Measurements from ENCODE around the gene OTOA.
"Not testable (repeated sequence)": the region's sequence is repeated elsewhere in the genome, so short reads cannot be mapped to it uniquely, and the experiment has no call there.

OTOA gene

DNA sequence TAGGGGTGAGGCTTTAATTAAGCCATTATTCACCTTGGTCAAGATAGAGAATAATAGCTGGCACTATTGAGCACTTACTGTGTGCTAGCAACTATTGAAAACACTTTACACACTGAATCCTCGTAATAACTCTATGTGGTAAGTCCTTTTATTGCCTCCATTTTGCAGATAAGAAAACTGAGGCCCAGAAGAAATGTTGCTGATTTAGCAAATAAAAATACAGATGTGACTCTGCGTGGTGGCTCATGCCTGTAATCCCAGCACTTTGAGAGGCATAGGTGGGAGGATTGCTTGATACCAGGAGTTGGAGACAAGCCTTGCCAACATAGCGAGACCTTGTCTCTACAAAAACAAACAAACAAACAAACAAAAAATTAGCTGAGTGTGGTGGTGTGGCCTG lies 19.4 kb downstream of the OTOA start:
- no peaks in the 10 kb centered on the region for H3K36me3 Mint-ChIP-seq (ENCODE audit: low read depth)
- H3K27ac Mint-ChIP-seq: no peak overlapping the region
- H3K27me3 Mint-ChIP-seq (ENCODE audit: low read depth): peaks cover 8% of the 10 kb centered on the region
- no peaks in the 10 kb centered on the region for H3K4me1 Mint-ChIP-seq (ENCODE audit: low read depth)
- H3K4me3 Mint-ChIP-seq: no peak overlapping the region
- no peaks in the 10 kb centered on the region for H3K9me3 Mint-ChIP-seq

DNA sequence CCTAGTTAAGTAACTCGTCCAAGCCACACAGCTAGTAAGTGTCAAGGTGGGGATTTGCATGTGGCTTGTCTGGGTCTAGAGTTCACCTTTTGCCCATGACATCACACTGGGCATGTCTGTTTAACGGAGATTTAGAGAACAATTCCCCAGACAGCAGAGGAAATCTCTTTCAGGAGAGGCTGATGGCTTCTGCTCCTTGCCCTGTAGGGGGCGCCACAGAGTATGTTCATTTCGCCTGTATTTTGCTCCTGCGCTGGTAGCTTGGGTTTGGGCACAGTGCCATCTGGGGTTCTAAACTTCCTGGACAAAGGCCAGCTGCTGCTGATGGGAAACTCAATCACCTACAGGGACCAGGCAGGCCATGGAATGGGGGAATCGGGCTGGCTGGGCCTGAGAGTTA lies 20.4 kb downstream of the OTOA start:
- H3K4me3 Mint-ChIP-seq: no peak overlapping the region
- no peak overlapping the region for H3K27ac Mint-ChIP-seq
- no peaks in the 10 kb centered on the region for H3K36me3 Mint-ChIP-seq (ENCODE audit: low read depth)
- no peaks in the 10 kb centered on the region for H3K4me1 Mint-ChIP-seq (ENCODE audit: low read depth)
- H3K27me3 Mint-ChIP-seq (ENCODE audit: low read depth): no peaks in the 10 kb centered on the region
- H3K9me3 Mint-ChIP-seq: no peaks in the 10 kb centered on the region

DNA sequence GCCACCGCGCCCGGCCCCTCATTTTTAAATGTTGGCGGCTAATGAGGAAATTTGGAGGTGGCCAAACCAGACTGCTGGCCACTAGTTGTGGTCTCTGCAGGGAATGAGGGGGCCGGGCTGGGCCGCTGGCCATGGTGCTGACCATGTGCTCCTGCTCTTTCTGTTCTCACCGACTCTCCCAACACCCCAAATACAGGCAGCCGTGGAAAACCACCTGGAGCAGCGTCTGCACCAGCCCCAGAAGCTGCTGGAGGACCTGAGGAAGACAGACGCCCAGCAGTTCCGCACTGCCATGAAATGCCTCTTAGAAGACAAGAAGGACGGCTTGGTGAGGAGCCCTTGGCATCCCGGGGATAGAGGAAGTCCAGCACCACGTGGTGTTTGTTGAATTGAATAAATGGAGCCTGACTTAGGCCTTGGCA lies 21.3 kb downstream of the OTOA start:
- Mint-ChIP-seq H3K27me3 (ENCODE audit: low read depth) (no peaks in the 10 kb centered on the region), H3K4me3 (no peak overlapping the region), H3K36me3 (ENCODE audit: low read depth) (no peaks in the 10 kb centered on the region), H3K27ac (no peak overlapping the region), H3K4me1 (ENCODE audit: low read depth) (no peaks in the 10 kb centered on the region), H3K9me3 (no peaks in the 10 kb centered on the region)

DNA sequence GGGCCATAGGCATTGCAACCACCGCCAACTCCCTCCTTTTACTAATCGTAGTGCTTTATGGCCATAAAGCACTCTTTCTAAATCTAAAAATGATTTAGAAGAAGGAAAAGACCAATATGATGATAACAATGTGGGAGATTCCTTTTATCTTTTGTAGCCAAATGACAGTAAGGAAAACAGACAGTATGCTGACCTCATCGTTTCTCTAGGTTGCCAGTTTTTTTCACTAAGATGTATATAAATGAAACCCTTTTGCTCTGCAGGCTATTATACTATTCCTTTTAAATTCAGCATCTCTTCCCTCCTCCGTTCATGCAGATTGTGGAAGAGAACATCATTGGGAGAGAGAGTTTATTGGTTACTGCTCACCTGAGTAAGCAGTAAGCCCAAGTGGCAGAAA lies 25.3 kb downstream of the OTOA start:
- H3K27me3 Mint-ChIP-seq (ENCODE audit: low read depth): no peaks in the 10 kb centered on the region
- H3K4me3 Mint-ChIP-seq: no peak overlapping the region
- H3K27ac Mint-ChIP-seq: no peak overlapping the region
- H3K36me3 Mint-ChIP-seq (ENCODE audit: low read depth): no peaks in the 10 kb centered on the region
- H3K4me1 Mint-ChIP-seq (ENCODE audit: low read depth): no peaks in the 10 kb centered on the region
- H3K9me3 Mint-ChIP-seq: no peaks in the 10 kb centered on the region

DNA sequence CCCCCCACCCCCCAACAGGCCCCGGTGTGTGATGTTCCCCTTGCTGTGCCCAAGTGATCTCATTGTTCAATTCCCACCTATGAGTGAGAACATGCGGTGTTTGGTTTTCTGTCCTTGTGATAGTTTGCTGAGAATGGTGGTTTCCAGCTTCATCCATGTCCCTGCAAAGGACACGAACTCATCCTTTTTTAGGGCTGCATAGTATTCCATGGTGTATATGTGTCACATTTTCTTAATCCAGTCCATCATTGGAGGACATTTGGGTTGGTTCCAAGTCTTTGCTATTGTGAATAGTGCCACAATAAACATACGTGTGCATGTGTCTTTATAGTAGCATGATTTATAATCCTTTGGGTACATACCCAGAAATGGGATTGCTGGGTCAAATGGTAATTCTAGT lies 27.2 kb downstream of the OTOA start:
- H3K36me3 Mint-ChIP-seq (ENCODE audit: low read depth); H3K9me3 Mint-ChIP-seq; H3K4me3 Mint-ChIP-seq; H3K27ac Mint-ChIP-seq; H3K4me1 Mint-ChIP-seq (ENCODE audit: low read depth); H3K27me3 Mint-ChIP-seq (ENCODE audit: low read depth): not testable (repeated sequence)

DNA sequence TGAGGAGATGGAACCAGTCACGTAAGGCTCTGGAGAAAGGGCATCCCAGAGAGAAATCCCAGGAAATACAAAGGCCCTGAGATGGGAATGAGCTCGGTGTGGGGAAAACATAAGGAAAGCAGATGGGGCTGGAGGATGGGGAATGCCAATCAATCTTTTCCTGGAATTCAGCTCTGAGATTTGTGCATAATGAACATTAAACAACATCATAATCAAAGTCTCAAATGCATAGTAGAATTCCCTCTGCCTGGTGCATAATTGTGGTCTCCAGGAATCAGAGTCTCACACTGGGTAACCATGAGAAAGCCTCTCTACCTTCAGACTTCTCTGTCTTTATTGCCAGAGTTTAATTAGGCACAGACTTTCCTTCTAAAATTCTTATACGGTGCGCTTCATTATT lies 30.8 kb downstream of the OTOA start:
- Mint-ChIP-seq H3K9me3 (no peaks in the 10 kb centered on the region), H3K27ac (no peak overlapping the region), H3K4me1 (ENCODE audit: low read depth) (no peaks in the 10 kb centered on the region), H3K27me3 (ENCODE audit: low read depth) (no peaks in the 10 kb centered on the region), H3K36me3 (ENCODE audit: low read depth) (no peaks in the 10 kb centered on the region), H3K4me3 (no peak overlapping the region)

DNA sequence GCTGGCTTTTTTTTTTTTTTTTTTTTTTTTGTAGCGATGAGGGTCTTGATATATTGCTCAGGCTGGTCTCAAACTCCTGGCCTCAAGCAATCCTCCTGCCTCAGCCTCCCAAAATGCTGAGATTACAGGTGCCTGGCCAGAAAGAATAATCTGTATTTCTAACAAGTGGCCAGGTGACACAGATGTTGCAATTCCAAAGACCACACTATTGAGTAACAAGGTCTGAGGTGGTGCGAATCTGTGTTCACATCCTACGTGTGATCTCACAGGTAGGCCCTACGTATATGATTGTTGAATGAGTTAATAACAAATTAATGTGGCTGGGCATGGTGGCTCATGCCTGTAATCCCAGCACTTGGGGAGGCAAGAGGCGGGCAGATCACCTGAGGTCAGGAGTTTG lies 33.3 kb downstream of the OTOA start:
- Mint-ChIP-seq H3K9me3 (no peaks in the 10 kb centered on the region), H3K36me3 (ENCODE audit: low read depth) (no peaks in the 10 kb centered on the region), H3K27me3 (ENCODE audit: low read depth) (no peaks in the 10 kb centered on the region), H3K27ac (no peak overlapping the region), H3K4me1 (ENCODE audit: low read depth) (no peaks in the 10 kb centered on the region), H3K4me3 (no peak overlapping the region)

DNA sequence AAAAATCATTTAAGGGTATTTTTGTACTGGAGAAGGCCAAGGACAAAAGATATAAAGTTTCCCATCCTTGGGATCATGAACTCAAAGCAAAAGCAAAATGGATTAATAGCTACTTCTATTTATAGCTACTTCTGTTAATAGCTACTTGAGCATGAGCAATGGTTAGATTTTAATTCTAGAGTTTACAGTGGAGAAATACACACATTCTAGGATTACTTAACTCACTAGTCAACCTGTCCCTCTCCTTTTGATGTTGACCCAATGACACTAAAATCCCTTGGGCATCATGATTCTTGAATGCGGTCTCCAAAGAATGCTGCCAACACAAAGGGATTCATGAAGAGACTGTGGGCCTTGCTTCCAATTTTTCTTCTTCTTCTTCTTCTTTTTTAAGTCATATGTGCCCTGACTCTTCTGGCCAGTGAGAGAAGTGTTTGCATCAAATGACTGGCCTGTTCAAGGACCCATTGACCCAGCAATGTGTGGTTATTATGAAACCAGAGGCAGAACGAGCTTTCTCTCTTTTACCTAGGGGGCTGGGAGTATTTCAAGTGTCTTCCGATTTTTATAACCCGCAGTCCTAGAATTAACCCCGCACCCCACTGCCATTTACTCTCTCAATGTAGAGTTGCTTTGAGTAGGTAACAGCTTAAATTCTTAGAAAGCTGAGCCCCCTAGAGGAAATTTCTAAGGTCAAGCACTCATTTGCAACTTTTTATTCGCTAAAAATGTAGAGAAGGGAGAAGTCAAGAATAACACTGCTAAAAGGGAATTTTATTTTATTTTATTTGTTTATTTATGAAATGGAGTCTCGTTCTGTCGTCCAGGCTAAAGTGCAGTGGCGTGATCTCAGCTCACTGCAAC lies 34.6 kb downstream of the OTOA start:
- H3K9me3 Mint-ChIP-seq: no peaks in the 10 kb centered on the region
- H3K27me3 Mint-ChIP-seq (ENCODE audit: low read depth): peaks cover 1% of the 10 kb centered on the region
- no peak overlapping the region for H3K27ac Mint-ChIP-seq
- H3K4me3 Mint-ChIP-seq: no peak overlapping the region
- no peaks in the 10 kb centered on the region for H3K36me3 Mint-ChIP-seq (ENCODE audit: low read depth)
- H3K4me1 Mint-ChIP-seq (ENCODE audit: low read depth): no peaks in the 10 kb centered on the region

DNA sequence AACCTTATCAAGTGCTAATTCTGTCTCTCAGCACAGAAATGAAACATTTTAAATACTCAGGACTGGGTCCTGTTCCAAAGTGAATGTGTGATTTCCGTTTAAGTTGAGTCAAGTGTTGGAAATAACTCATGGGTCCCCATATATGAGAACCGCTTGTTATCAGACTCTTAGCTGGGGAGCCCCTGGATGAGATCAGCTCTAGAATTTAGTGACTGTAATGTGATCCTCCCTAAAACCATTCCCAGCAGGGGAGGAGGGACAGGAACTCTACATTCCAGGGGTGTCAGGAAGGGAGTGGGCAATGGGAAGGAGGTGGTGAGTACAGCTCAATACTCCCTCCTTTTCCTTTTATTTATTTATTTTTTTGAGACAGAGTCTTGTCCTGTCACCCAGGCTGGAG lies 37.5 kb downstream of the OTOA start:
- H3K9me3 Mint-ChIP-seq: no peaks in the 10 kb centered on the region
- H3K36me3 Mint-ChIP-seq (ENCODE audit: low read depth): no peaks in the 10 kb centered on the region
- no peak overlapping the region for H3K27ac Mint-ChIP-seq
- no peak overlapping the region for H3K4me3 Mint-ChIP-seq
- peaks cover 2% of the 10 kb centered on the region for H3K4me1 Mint-ChIP-seq (ENCODE audit: low read depth)
- peaks cover 4% of the 10 kb centered on the region for H3K27me3 Mint-ChIP-seq (ENCODE audit: low read depth)

DNA sequence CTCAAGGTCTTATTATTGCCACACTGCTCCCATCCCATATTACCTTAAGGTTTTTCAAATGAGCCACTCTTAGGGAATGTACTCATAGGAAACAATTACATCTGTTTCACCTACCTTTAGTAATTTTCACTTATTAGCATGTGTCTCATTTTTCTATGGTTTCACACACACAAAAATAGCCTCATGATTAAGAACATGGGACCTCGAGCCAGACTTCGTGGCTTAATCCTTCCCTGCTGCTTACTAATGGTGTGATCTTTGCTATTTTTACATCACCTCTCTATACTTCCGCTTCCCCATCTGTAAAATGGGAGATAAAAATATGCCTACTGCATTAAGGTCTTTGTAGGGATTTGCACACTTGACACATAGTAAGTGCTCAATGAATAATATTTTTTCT lies 38.5 kb downstream of the OTOA start:
- Mint-ChIP-seq H3K4me1 (ENCODE audit: low read depth) (peaks cover 2% of the 10 kb centered on the region), H3K4me3 (no peak overlapping the region), H3K27ac (no peak overlapping the region), H3K36me3 (ENCODE audit: low read depth) (no peaks in the 10 kb centered on the region), H3K27me3 (ENCODE audit: low read depth) (peaks cover 4% of the 10 kb centered on the region), H3K9me3 (no peaks in the 10 kb centered on the region)

DNA sequence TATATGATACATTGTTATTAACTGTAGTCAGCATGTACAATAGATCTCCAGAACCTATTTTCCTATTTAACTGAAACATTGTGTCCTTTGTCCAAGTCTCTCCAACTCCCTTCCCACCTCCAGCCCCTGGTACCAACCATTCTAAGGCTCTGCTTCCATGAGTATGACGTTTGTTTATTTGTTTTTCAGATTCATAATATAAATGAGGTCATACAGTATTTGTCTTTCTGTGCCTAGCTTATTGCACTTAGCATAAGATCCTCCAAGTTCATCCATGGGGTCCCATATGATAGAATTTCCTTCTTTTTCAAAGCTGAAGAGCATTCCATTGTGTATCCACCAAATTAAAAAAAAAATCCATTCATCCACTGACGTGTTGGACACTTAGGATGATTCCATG lies 39.4 kb downstream of the OTOA start:
- H3K36me3 Mint-ChIP-seq (ENCODE audit: low read depth): no peaks in the 10 kb centered on the region
- no peaks in the 10 kb centered on the region for H3K9me3 Mint-ChIP-seq
- H3K27ac Mint-ChIP-seq: no peak overlapping the region
- H3K27me3 Mint-ChIP-seq (ENCODE audit: low read depth): peaks cover 4% of the 10 kb centered on the region
- H3K4me3 Mint-ChIP-seq: no peak overlapping the region
- H3K4me1 Mint-ChIP-seq (ENCODE audit: low read depth): peaks cover 2% of the 10 kb centered on the region

DNA sequence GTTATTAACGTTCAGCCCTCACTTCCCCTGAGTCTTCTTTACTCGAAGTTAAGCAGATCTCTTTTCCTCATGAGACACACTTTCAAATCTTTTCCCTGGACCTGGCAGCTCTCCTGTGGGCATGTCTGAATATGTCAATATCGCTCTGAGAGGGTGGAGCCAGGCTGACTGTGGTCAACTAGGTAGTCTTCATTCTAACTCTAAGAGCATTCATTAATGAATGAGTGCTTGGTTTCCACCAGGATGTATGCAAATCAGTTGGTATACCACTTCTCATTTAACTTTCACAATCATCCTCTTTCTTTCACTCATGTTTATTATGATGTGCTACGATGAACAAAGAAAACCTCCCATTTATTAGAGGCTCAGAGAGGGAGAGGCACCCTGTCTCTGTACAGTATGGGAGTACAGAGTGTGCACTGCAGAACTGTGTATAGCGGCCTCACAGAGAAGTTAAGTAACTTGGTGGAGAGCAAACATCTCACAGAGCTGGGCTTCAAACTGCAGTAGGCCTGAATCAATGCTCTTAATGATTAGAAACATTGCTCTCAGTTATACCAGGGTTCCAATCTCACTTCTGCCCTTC lies 39.9 kb downstream of the OTOA start:
- peaks cover 5% of the 10 kb centered on the region for H3K4me1 Mint-ChIP-seq (ENCODE audit: low read depth)
- H3K27ac Mint-ChIP-seq: no peak overlapping the region
- no peaks in the 10 kb centered on the region for H3K36me3 Mint-ChIP-seq (ENCODE audit: low read depth)
- no peaks in the 10 kb centered on the region for H3K9me3 Mint-ChIP-seq
- H3K4me3 Mint-ChIP-seq: no peak overlapping the region
- peaks cover 4% of the 10 kb centered on the region for H3K27me3 Mint-ChIP-seq (ENCODE audit: low read depth)

DNA sequence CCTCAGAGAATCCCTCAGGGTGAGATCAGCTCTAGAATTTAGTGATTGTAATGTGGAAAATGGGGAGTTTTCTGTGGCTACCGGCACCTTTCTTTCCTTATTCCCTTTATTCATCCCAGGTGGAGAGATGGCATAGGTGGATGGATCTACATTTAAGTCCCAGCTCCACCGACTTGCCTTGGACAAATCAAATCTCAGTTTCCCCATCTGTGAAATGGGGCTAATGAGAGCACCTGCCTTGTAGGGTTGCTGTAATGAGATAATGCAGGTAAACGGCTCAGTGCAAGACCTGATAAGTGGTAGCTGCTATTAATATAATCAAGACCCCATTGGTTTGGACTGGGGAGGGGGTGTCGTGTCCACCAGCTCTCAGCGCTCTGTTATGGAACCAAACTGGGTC lies 40.5 kb downstream of the OTOA start:
- H3K27ac Mint-ChIP-seq: no peak overlapping the region
- no peaks in the 10 kb centered on the region for H3K36me3 Mint-ChIP-seq (ENCODE audit: low read depth)
- H3K4me3 Mint-ChIP-seq: no peak overlapping the region
- H3K27me3 Mint-ChIP-seq (ENCODE audit: low read depth): peaks cover 4% of the 10 kb centered on the region
- H3K4me1 Mint-ChIP-seq (ENCODE audit: low read depth): peaks cover 6% of the 10 kb centered on the region
- H3K9me3 Mint-ChIP-seq: no peaks in the 10 kb centered on the region

DNA sequence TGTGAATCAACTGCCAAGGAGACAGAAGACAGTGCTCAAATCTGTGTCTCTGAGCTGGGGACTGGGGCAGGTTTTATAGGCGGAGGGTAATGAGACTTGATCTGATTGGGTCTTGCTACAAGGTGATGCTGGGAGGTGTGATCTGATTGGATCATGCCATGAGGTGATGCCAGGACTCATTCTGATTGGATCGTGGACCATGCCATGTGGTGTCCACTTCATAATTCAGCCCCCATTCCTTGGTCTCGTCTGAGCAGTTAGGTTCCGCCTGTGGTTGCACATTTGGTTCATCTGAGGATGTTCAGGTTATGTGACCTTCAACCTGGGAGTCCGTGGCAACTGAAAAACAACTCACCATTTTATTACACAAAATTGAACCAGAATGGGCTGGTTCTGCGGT lies 41.0 kb downstream of the OTOA start:
- H3K4me3 Mint-ChIP-seq: no peak overlapping the region
- H3K9me3 Mint-ChIP-seq: no peaks in the 10 kb centered on the region
- peaks cover 4% of the 10 kb centered on the region for H3K27me3 Mint-ChIP-seq (ENCODE audit: low read depth)
- H3K27ac Mint-ChIP-seq: no peak overlapping the region
- H3K4me1 Mint-ChIP-seq (ENCODE audit: low read depth): peaks cover 6% of the 10 kb centered on the region
- H3K36me3 Mint-ChIP-seq (ENCODE audit: low read depth): no peaks in the 10 kb centered on the region

DNA sequence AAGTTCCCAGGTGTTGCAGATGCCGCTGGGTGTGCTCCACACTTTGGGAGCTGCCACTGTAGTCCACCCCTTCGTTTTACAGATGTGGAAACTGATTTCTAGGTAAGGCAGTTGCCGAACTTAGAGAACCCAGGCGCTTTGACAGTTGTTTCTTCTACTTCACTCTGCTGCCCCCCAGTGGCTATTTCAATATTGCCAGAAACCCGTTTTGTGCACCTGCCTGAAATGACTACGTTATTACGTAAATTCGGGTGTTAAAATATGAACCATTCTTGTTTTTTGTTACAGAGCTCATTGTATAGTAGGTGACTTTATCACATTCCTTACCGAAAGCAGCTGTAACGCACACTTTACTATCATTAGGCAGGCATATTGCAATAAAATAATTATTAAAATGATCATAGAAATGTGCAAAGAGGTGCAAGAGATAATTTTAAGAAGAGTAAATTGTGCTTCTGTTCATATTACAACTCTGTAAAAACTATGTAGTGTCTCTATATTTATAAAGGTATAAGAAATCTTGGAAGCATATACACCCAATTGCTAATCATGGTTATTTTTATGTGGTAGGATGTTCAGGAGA lies 44.9 kb downstream of the OTOA start:
- Mint-ChIP-seq H3K4me3 (no peak overlapping the region), H3K27me3 (ENCODE audit: low read depth) (peaks cover under 1% of the 10 kb centered on the region), H3K27ac (no peak overlapping the region), H3K9me3 (no peaks in the 10 kb centered on the region), H3K36me3 (ENCODE audit: low read depth) (no peaks in the 10 kb centered on the region), H3K4me1 (ENCODE audit: low read depth) (peaks cover 4% of the 10 kb centered on the region)
